ENCODE measurements around the gene LEMD3.
A peak's percentile ranks its signal among the peaks of the same experiment; 100 is the strongest.

The LEMD3 gene

GRCh38 chr12:65147312-65147905, 22.0 kb upstream of the LEMD3 start:
- H3K9ac ChIP-seq (ENCODE audit: low read length): no peak overlapping the region
- H3K4me3 ChIP-seq (ENCODE audit: low read length): no peak overlapping the region
- no peaks in the 10 kb centered on the region for H3K36me3 ChIP-seq (ENCODE audit: control insufficient read depth, insufficient read depth, low read length)
- peaks cover 3% of the 10 kb centered on the region for H3K4me1 ChIP-seq (ENCODE audit: control insufficient read depth, insufficient read depth, low read length)
- H3K27ac ChIP-seq (ENCODE audit: low read depth, low read length): no peak overlapping the region
- H3K27me3 ChIP-seq (ENCODE audit: control insufficient read depth, insufficient read depth, low read length): no peaks in the 10 kb centered on the region

GRCh38 chr12:65152012-65152411, 17.4 kb upstream of the LEMD3 start:
- H3K27ac ChIP-seq (ENCODE audit: low read depth, low read length): no peak overlapping the region
- H3K9ac ChIP-seq (ENCODE audit: low read length): no peak overlapping the region
- H3K27me3 ChIP-seq (ENCODE audit: control insufficient read depth, insufficient read depth, low read length): no peaks in the 10 kb centered on the region
- no peaks in the 10 kb centered on the region for H3K36me3 ChIP-seq (ENCODE audit: control insufficient read depth, insufficient read depth, low read length)
- no peaks in the 10 kb centered on the region for H3K4me1 ChIP-seq (ENCODE audit: control insufficient read depth, insufficient read depth, low read length)
- no peak overlapping the region for H3K4me3 ChIP-seq (ENCODE audit: low read length)

GRCh38 chr12:65152596-65152995, 16.8 kb upstream of the LEMD3 start:
- Histone ChIP-seq H3K27ac (ENCODE audit: low read depth, low read length) (no peak overlapping the region), H3K4me3 (ENCODE audit: low read length) (no peak overlapping the region)

GRCh38 chr12:65155784-65156183, 13.6 kb upstream of the LEMD3 start:
- no peak overlapping the region for H3K4me3 ChIP-seq (ENCODE audit: low read length)
- no peaks in the 10 kb centered on the region for H3K36me3 ChIP-seq (ENCODE audit: control insufficient read depth, insufficient read depth, low read length)
- no peaks in the 10 kb centered on the region for H3K27me3 ChIP-seq (ENCODE audit: control insufficient read depth, insufficient read depth, low read length)
- H3K9ac ChIP-seq (ENCODE audit: low read length): no peak overlapping the region
- H3K27ac ChIP-seq (ENCODE audit: low read depth, low read length): no peak overlapping the region
- no peaks in the 10 kb centered on the region for H3K4me1 ChIP-seq (ENCODE audit: control insufficient read depth, insufficient read depth, low read length)

More at GRCh38 chr12:65152596-65152995, 16.8 kb upstream of the LEMD3 start:
- H3K4me1 ChIP-seq (ENCODE audit: control insufficient read depth, insufficient read depth, low read length): no peaks in the 10 kb centered on the region
- H3K27me3 ChIP-seq (ENCODE audit: control insufficient read depth, insufficient read depth, low read length): no peaks in the 10 kb centered on the region
- no peak overlapping the region for H3K9ac ChIP-seq (ENCODE audit: low read length)
- H3K36me3 ChIP-seq (ENCODE audit: control insufficient read depth, insufficient read depth, low read length): no peaks in the 10 kb centered on the region

- Histone ChIP-seq H3K27ac (ENCODE audit: low read depth, low read length) (no peak overlapping the region), H3K4me1 (ENCODE audit: control insufficient read depth, insufficient read depth, low read length) (no peaks in the 10 kb centered on the region), H3K27me3 (ENCODE audit: control insufficient read depth, insufficient read depth, low read length) (no peaks in the 10 kb centered on the region), H3K36me3 (ENCODE audit: control insufficient read depth, insufficient read depth, low read length) (no peaks in the 10 kb centered on the region), H3K4me3 (ENCODE audit: low read length) (no peak overlapping the region), H3K9ac (ENCODE audit: low read length) (no peak overlapping the region)
These were observed 13.0 kb upstream of the LEMD3 start for GRCh38 chr12:65156366-65156841.

- no peaks in the 10 kb centered on the region for H3K4me1 ChIP-seq (ENCODE audit: control insufficient read depth, insufficient read depth, low read length)
- no peak overlapping the region for H3K4me3 ChIP-seq (ENCODE audit: low read length)
- H3K9ac ChIP-seq (ENCODE audit: low read length): no peak overlapping the region
- H3K27me3 ChIP-seq (ENCODE audit: control insufficient read depth, insufficient read depth, low read length): no peaks in the 10 kb centered on the region
- no peak overlapping the region for H3K27ac ChIP-seq (ENCODE audit: low read depth, low read length)
- H3K36me3 ChIP-seq (ENCODE audit: control insufficient read depth, insufficient read depth, low read length): no peaks in the 10 kb centered on the region
These were observed 12.3 kb upstream of the LEMD3 start for GRCh38 chr12:65157091-65157490.

- no peak overlapping the region for H3K27ac ChIP-seq (ENCODE audit: low read depth, low read length)
- H3K27me3 ChIP-seq (ENCODE audit: control insufficient read depth, insufficient read depth, low read length): no peaks in the 10 kb centered on the region
- H3K36me3 ChIP-seq (ENCODE audit: control insufficient read depth, insufficient read depth, low read length): no peaks in the 10 kb centered on the region
- no peak overlapping the region for H3K9ac ChIP-seq (ENCODE audit: low read length)
- no peak overlapping the region for H3K4me3 ChIP-seq (ENCODE audit: low read length)
- H3K4me1 ChIP-seq (ENCODE audit: control insufficient read depth, insufficient read depth, low read length): no peaks in the 10 kb centered on the region
These were observed 6.8 kb upstream of the LEMD3 start for GRCh38 chr12:65162609-65163008.

- Histone ChIP-seq H3K36me3 (ENCODE audit: control insufficient read depth, insufficient read depth, low read length) (no peaks in the 10 kb centered on the region), H3K9ac (ENCODE audit: low read length) (no peak overlapping the region), H3K27ac (ENCODE audit: low read depth, low read length) (no peak overlapping the region), H3K27me3 (ENCODE audit: control insufficient read depth, insufficient read depth, low read length) (no peaks in the 10 kb centered on the region), H3K4me1 (ENCODE audit: control insufficient read depth, insufficient read depth, low read length) (no peaks in the 10 kb centered on the region), H3K4me3 (ENCODE audit: low read length) (no peak overlapping the region)
These were observed 5.1 kb upstream of the LEMD3 start for GRCh38 chr12:65164244-65164643.

- H3K36me3 ChIP-seq (ENCODE audit: control insufficient read depth, insufficient read depth, low read length): no peaks in the 10 kb centered on the region
- no peak overlapping the region for H3K4me3 ChIP-seq (ENCODE audit: low read length)
- H3K9ac ChIP-seq (ENCODE audit: low read length): no peak overlapping the region
- no peaks in the 10 kb centered on the region for H3K27me3 ChIP-seq (ENCODE audit: control insufficient read depth, insufficient read depth, low read length)
- H3K4me1 ChIP-seq (ENCODE audit: control insufficient read depth, insufficient read depth, low read length): no peaks in the 10 kb centered on the region
- H3K27ac ChIP-seq (ENCODE audit: low read depth, low read length): no peak overlapping the region
These were observed 4.6 kb upstream of the LEMD3 start for GRCh38 chr12:65164774-65165173.

GRCh38 chr12:65168681-65169319, 583 bp upstream of the LEMD3 start:
- peak overlapping the region; percentile 97 for H3K4me3 ChIP-seq (ENCODE audit: low read length)
- peaks cover 9% of the 10 kb centered on the region for H3K4me1 ChIP-seq (ENCODE audit: control insufficient read depth, insufficient read depth, low read length)
- no peaks in the 10 kb centered on the region for H3K27me3 ChIP-seq (ENCODE audit: control insufficient read depth, insufficient read depth, low read length)
- H3K27ac ChIP-seq (ENCODE audit: low read depth, low read length): peak overlapping the region; percentile 93
- no peaks in the 10 kb centered on the region for H3K36me3 ChIP-seq (ENCODE audit: control insufficient read depth, insufficient read depth, low read length)
- H3K9ac ChIP-seq (ENCODE audit: low read length): peak overlapping the region; percentile 42

- Histone ChIP-seq H3K9ac (ENCODE audit: low read length) (peak overlapping the region; percentile 89), H3K4me1 (ENCODE audit: control insufficient read depth, insufficient read depth, low read length) (peaks cover 9% of the 10 kb centered on the region), H3K27ac (ENCODE audit: low read depth, low read length) (peak overlapping the region; percentile 93), H3K4me3 (ENCODE audit: low read length) (peak overlapping the region; percentile 97), H3K27me3 (ENCODE audit: control insufficient read depth, insufficient read depth, low read length) (no peaks in the 10 kb centered on the region), H3K36me3 (ENCODE audit: control insufficient read depth, insufficient read depth, low read length) (no peaks in the 10 kb centered on the region)
These were observed 962 bp downstream of the LEMD3 start for GRCh38 chr12:65170209-65170881.

- Histone ChIP-seq H3K4me3 (ENCODE audit: low read length) (peak overlapping the region; percentile 97), H3K27me3 (ENCODE audit: control insufficient read depth, insufficient read depth, low read length) (no peaks in the 10 kb centered on the region), H3K27ac (ENCODE audit: low read depth, low read length) (no peak overlapping the region), H3K36me3 (ENCODE audit: control insufficient read depth, insufficient read depth, low read length) (no peaks in the 10 kb centered on the region), H3K9ac (ENCODE audit: low read length) (no peak overlapping the region), H3K4me1 (ENCODE audit: control insufficient read depth, insufficient read depth, low read length) (peaks cover 9% of the 10 kb centered on the region)
These were observed 1.7 kb downstream of the LEMD3 start for GRCh38 chr12:65171073-65171472.

All from rectal smooth muscle tissue (tissue), 1 donor.